B cell (primary cell): ENCODE results near the gene WNT3A.

Experiments
- CTCF ChIP-seq: fragments of 200-600 bp; IDR thresholded peaks from one replicate; pipeline ENCODE4 v1.8.0; 2022; ENCODE audit warnings: antibody characterized with exemption, mild to moderate bottlenecking
- EZH2 ChIP-seq: IDR thresholded peaks from 2 replicates; pipeline ENCODE4 v1.6.1; 2012; ENCODE audit warnings: borderline replicate concordance, low read depth, mild to moderate bottlenecking, moderate library complexity, low read length; ENCODE audit not compliant: insufficient read depth, poor library complexity, severe bottlenecking

GRCh38 chr1:228063251-228064191 is 56.7 kb downstream of the WNT3A start:
- TF ChIP-seq CTCF (no peak), EZH2 (no peak)
